Osteocyte (in vitro differentiated cells): ENCODE measurements around the gene IGF1R. TPM values are rescaled to one million over a fixed set of nuclear protein-coding genes. Genes with fewer than 3 reads are reported as not detected.
A peak's percentile ranks its signal among the peaks of the same experiment; 100 is the strongest.

Experiments
- DNase-seq: peaks from one replicate; pipeline ENCODE4 v3.0.0; 2021; ENCODE audit warnings: mixed read lengths; ENCODE audit not compliant: unreplicated experiment; ENCODE audit errors: extremely low spot score
- H3K27ac Mint-ChIP-seq: one replicate; pipeline ENCODE4 v1.8.0; 2021; ENCODE audit warnings: mild to moderate bottlenecking, mixed read lengths; ENCODE audit not compliant: unreplicated experiment
- H3K27me3 Mint-ChIP-seq: one replicate; pipeline ENCODE4 v1.8.0; 2021; ENCODE audit warnings: mixed read lengths; ENCODE audit not compliant: unreplicated experiment
- H3K36me3 Mint-ChIP-seq: one replicate; pipeline ENCODE4 v1.8.0; 2021; ENCODE audit warnings: mixed read lengths; ENCODE audit not compliant: unreplicated experiment
- H3K4me1 Mint-ChIP-seq: one replicate; pipeline ENCODE4 v1.8.0; 2021; ENCODE audit warnings: mixed read lengths; ENCODE audit not compliant: unreplicated experiment
- H3K4me3 Mint-ChIP-seq: one replicate; pipeline ENCODE4 v1.8.0; 2021; ENCODE audit warnings: mild to moderate bottlenecking, moderate library complexity, mixed read lengths; ENCODE audit not compliant: unreplicated experiment
- H3K9me3 Mint-ChIP-seq: one replicate; pipeline ENCODE4 v1.8.0; 2021; ENCODE audit warnings: mixed read lengths; ENCODE audit not compliant: unreplicated experiment
- total RNA-seq: library from RNA; stranded (reverse); gene quantifications from 2 replicates; pipeline ENCODE4 v1.2.1, GENCODE V29; 2021
- TF ChIP-seq, protein P1 (sequence below): fragments of 200-600 bp; sonication (generic); IDR thresholded peaks from 2 replicates; pipeline ENCODE4 v1.5.0; 2021; ENCODE audit warnings: antibody characterized with exemption, mild to moderate bottlenecking, moderate library complexity

Gene IGF1R
- total RNA-seq, 1 donor from 2014 or later: 174 TPM

DNA sequence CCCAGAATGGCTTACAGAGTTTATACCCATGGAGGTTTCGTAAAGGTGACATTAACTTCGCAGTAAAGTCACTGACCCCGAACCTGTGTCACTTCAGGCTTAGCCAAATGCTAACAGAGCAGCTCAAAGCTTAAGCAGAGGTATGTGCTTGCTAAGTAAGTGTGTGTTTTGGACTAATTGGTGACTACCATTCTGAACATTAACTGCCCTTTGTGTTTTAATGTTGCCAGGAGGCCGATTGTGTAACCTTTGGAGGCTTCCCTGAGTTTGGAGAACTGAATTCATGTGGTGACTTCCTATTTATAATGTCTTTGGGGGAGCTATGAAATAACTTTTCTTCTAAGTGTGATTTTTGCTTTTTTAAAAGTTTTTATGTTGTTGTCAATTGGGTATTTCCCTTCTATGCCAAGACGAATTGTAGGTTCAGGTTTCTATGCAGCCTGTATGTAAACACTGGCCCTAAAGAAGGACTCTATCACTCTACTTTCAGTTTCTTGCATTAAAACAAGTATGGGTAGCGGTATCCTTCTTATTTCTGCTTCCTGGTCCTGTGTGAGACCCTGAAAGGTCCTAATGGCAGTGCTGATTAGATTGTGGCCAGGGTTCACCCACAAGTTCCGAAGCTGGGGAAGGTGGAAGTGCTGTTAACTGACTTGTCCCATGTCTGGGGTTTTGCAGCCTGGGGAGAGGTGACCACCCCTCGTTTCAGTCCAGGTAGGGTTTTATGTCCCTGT is 86.3 kb downstream of the IGF1R start:
- DNase-seq: no peak
- TF ChIP-seq, protein P1, sequence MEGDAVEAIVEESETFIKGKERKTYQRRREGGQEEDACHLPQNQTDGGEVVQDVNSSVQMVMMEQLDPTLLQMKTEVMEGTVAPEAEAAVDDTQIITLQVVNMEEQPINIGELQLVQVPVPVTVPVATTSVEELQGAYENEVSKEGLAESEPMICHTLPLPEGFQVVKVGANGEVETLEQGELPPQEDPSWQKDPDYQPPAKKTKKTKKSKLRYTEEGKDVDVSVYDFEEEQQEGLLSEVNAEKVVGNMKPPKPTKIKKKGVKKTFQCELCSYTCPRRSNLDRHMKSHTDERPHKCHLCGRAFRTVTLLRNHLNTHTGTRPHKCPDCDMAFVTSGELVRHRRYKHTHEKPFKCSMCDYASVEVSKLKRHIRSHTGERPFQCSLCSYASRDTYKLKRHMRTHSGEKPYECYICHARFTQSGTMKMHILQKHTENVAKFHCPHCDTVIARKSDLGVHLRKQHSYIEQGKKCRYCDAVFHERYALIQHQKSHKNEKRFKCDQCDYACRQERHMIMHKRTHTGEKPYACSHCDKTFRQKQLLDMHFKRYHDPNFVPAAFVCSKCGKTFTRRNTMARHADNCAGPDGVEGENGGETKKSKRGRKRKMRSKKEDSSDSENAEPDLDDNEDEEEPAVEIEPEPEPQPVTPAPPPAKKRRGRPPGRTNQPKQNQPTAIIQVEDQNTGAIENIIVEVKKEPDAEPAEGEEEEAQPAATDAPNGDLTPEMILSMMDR: no peak
- H3K27me3 Mint-ChIP-seq: no peaks in the 10 kb centered on the region
- H3K4me1 Mint-ChIP-seq: peaks cover 68% of the 10 kb centered on the region
- H3K36me3 Mint-ChIP-seq: no peaks in the 10 kb centered on the region
- H3K27ac Mint-ChIP-seq: peak overlapping the region; percentile 80
- H3K4me3 Mint-ChIP-seq: peak overlapping the region; percentile 31
- H3K9me3 Mint-ChIP-seq: no peaks in the 10 kb centered on the region

DNA sequence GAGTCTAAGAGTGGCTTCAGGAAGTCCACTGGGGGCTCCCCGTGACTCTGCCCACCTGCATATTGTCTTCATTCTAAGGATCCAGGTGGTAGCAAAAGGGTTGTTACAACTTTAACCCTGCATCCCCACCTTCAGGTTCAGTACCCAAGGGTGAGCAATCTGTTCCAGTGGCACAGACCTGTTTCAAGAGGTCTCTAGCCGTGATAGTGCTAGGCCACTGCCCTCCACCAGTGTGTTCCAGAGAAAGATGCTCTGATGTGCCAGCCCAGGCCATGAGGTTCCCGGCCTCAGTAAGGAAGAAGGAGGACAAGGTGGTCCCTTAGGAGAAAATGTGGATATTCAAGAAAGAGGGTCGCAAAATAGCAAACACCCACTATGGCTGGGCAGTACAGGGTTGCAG is 87.0 kb downstream of the IGF1R start:
- no peaks in the 10 kb centered on the region for H3K27me3 Mint-ChIP-seq
- no peaks in the 10 kb centered on the region for H3K36me3 Mint-ChIP-seq
- no peak for DNase-seq
- no peak overlapping the region for H3K4me3 Mint-ChIP-seq
- H3K27ac Mint-ChIP-seq: peak overlapping the region; percentile 80
- H3K9me3 Mint-ChIP-seq: no peaks in the 10 kb centered on the region
- peaks cover 66% of the 10 kb centered on the region for H3K4me1 Mint-ChIP-seq
- TF ChIP-seq, protein P1: no peak

DNA sequence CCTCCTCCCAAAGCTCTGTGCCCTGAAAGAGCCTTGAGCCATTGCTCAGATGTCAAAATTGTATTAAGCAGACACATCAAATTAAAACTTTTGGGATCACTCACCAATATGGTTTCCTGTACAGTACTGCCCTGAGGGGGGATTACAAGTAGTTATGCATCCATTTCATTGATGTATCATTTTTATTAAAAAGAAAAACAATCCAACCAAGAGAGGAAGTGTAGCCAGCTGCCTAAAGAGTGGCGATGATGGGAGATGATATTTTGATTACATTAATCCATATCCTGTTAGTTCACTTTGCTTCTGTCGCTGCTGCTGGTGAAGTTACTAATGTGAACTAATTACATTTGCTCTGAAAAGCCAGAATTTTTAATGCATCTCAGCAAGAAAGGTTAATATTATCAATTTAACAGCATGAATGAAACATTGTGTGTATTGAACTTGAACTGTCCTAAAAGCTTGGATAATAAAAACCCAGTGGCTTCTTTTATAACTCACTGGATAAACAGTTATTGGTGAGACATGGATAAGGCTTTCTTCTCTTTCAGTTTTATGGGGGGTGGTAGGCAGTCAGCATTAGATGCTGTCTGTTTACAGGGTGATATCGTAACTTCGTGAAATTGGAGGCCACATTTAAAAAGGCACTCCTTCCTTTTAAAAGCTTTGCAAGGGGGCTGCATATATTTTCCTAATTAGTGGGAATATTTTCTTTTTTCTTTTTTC is 87.7 kb downstream of the IGF1R start:
- Mint-ChIP-seq H3K27me3 (no peaks in the 10 kb centered on the region), H3K9me3 (no peaks in the 10 kb centered on the region), H3K36me3 (no peaks in the 10 kb centered on the region), H3K4me3 (peak overlapping the region; percentile 12), H3K27ac (peak overlapping the region; percentile 80), H3K4me1 (peaks cover 70% of the 10 kb centered on the region)
- no peak for DNase-seq
- TF ChIP-seq, protein P1: no peak

DNA sequence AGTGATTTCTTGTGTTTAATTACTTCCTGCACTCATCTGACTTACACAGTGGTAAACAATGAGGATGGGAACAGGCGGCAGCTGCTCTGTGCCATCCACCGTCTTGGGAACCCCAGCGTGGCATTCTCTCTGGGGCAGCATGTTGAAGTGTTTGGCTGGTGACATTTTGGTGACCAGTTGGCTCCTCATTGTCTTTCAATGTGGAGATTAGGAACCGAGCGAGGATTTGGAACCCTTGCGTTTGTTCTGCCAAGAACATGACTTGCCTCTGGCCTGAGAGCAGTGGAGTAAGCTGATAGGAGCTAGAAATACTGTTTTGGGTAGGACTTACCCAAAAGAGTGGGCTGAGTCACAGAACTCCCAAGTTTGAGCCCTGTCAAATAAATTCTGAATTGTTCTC is 88.8 kb downstream of the IGF1R start:
- no peak for DNase-seq
- Mint-ChIP-seq H3K36me3 (no peaks in the 10 kb centered on the region), H3K9me3 (no peaks in the 10 kb centered on the region), H3K4me1 (peaks cover 79% of the 10 kb centered on the region), H3K27me3 (no peaks in the 10 kb centered on the region), H3K4me3 (no peak overlapping the region), H3K27ac (no peak overlapping the region)
- TF ChIP-seq, protein P1: no peak

DNA sequence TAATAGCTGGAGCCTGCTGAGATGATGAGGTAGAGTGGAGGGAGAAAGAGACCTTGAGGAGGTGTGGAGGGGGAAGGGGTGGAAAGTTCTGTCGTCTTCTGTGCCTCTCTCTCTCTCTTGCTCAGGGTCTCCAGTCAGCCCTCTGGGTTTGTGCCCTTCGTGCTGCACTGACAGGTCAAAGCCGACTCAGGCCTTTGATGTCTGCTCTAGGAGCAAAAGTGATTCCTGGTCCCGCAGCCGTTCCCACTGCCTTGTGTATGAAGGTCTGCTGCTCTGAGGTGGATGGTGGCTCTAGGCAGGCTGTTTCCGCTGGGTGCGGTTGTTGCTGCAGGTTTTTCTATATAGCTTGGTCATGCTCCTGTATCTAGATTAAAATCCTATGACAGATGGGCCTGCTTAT is 89.4 kb downstream of the IGF1R start:
- Mint-ChIP-seq H3K4me3 (no peak overlapping the region), H3K27ac (peak overlapping the region; percentile 18), H3K36me3 (no peaks in the 10 kb centered on the region), H3K4me1 (peaks cover 82% of the 10 kb centered on the region), H3K27me3 (no peaks in the 10 kb centered on the region), H3K9me3 (no peaks in the 10 kb centered on the region)
- TF ChIP-seq, protein P1: no peak
- DNase-seq: no peak
